Fibroblast of pulmonary artery (primary cell): ENCODE results near the gene PXDC1.

ENCODE experiments used
- DNase-seq: peaks from one replicate; pipeline ENCODE4 v3.0.0-alpha.2; 2010; ENCODE audit warnings: low read depth
- H3K4me3 ChIP-seq: replicated peaks from 2 replicates; pipeline ENCODE4 v1.5.1; 2011; ENCODE audit warnings: low read depth, mild to moderate bottlenecking, control low read depth, low read length, moderate library complexity
- CTCF ChIP-seq: IDR thresholded peaks from 2 replicates; pipeline ENCODE4 v1.5.1; 2011; ENCODE audit warnings: mild to moderate bottlenecking, control low read depth, low read length, inconsistent platforms; ENCODE audit errors: missing control alignments

The PXDC1 gene

GRCh38 chr6:3712827-3713665 is 38.5 kb downstream of the PXDC1 start:
- DNase-seq, result no peak
- TF ChIP-seq CTCF, result no peak
- H3K4me3 ChIP-seq, result no peak overlapping the region

- no peak for DNase-seq
- no peak for TF ChIP-seq CTCF
- H3K4me3 ChIP-seq, result no peak overlapping the region
Measured at GRCh38 chr6:3711776-3712175, 39.7 kb downstream of the PXDC1 start.

GRCh38 chr6:3710403-3710802 is 41.1 kb downstream of the PXDC1 start:
- no peak overlapping the region for H3K4me3 ChIP-seq

GRCh38 chr6:3708540-3708939 is 43.0 kb downstream of the PXDC1 start:
- DNase-seq, result no peak
- no peak for TF ChIP-seq CTCF
- H3K4me3 ChIP-seq, result no peak overlapping the region

More at GRCh38 chr6:3710403-3710802, 41.1 kb downstream of the PXDC1 start:
- no peak for TF ChIP-seq CTCF
- DNase-seq, result no peak

- no peak for DNase-seq
- TF ChIP-seq CTCF, result no peak
- H3K4me3 ChIP-seq, result no peak overlapping the region
Measured at GRCh38 chr6:3707751-3708412, 43.6 kb downstream of the PXDC1 start.

GRCh38 chr6:3707024-3707423 is 44.5 kb downstream of the PXDC1 start:
- no peak for TF ChIP-seq CTCF
- DNase-seq, result peak; percentile 55

More at GRCh38 chr6:3707024-3707423, 44.5 kb downstream of the PXDC1 start:
- no peak overlapping the region for H3K4me3 ChIP-seq
